Measurements from ENCODE around the gene UPF1.

Gene UPF1

DNA sequence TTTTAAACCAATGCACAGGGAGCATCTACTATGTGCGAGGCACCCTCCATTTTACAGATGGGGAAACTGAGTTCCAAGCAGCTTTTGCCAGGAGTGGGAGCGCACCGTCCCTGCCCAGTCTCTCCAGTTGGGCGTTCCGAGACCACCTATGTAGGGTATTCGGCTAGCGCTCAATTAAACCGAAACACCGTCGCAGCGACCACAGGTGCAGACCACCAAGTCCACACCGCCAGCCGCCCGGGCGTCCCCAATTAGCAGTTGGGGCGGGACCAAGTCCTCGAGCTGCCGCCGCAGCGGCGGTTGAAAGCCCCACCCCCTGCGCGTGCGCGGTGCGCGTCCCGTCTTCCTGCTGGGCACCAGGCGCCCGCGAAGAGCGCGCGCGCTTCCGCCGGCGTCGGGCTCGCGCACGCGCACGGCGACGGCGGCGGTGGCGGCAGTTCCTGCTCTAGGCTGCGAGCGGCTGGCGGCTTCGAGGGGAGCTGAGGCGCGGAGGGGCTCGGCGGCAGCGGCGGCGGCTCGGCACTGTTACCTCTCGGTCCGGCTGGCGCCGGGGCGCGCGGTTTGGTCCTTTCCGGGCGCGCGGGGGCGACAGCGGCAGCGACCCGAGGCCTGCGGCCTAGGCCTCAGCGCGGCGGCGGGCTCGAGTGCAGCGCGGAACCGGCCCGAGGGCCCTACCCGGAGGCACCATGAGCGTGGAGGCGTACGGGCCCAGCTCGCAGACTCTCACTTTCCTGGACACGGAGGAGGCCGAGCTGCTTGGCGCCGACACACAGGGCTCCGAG is at the start of gene UPF1:
TSS of gene UPF1 (plus strand) at position 436 of the 782 bp plus-strand sequence. CDS start at position 687, 251 bp downstream.
- peak; percentile 86 for DNase-seq

DNA sequence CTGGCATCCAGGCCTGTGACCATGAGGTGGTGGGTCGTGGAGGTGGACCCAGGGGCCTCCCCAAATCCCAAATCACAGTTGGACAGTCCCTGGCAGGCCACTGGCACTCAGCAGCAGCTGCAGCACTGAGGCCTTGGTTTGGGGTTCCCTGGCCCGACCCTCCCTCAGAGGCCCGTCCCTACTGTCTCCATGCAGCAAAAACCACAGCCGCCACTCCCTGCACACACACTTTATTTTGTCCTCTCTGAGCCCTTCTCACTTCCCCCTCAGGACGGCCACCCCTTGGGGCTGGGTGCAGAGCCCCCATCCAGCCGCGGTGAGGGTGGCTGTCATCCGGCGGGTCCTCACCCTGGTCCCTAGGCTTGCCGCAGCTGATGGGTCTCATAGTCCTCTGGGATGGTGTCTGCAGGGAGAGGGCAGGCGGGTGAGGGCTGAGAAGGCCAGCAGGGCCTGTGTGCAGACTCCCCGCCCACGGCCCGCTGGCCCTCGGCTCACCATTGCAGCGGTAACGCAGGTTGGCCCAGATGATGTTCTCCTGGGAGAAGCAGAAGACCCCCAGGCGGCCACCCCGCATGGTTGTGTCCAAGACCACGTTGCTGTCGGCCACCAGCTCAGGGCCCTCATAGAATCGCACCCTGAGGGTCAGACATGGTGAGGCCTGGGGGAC is 49.1 kb upstream of the UPF1 start:
- no peak for DNase-seq

DNA sequence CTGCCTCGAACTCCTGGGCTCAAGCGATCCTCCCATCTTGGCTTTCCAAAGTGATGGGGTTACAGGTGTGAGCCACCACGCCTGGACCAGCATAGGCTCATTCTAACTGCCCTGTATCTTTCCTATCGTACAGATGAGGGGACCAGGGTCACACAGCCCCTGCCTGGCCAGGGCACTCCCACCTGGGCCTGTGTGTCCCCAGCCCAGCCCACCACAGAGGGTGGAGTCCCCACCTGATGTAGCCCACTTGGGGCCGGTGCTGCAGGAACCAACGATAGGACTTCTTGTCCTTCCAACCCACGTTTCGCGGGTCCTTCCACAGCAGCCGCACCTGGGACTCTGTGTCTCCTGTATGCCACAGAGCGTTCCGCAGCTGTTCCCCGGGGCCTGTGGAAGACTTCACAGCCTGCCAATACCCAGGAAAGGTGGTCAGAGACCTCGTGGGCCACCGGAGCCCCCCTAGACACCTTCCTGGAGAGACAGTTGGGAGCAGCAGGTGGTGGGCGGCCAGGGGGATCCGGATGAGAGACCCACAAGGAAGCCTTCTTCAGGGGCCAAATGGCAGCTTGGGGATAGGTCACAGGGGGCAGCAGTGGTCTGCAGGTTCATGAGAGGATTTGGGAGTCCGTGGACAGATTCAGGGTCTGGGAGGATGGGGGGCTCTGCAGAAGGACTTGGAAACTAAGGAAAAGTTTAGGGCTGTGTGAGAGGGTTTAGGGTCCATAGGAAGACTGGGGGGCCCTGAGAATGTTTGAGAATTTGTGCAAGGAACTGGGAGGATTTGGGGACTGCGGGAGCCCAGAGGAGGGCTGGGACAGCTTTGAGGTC is 47.6 kb upstream of the UPF1 start:
- DNase-seq = no peak

DNA sequence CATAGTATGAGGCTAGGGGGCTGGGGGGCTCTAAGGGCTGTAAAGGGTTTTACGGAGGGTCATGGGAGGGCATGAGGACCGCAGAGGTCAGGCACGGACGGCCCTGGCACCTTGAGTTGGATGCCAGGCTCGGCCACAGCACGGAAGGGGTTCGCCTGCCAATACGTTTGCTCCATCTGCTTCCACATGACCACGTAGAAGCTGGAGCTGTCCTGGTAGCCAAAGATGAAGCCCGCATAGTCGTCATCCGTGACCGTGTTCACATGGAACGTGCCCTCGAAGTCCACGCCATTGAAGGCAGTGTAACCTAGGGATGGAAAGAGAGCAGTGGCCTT is 47.0 kb upstream of the UPF1 start:
- DNase-seq = no peak

GRCh38 chr19:18785179-18786124 is 46.3 kb upstream of the UPF1 start:
- no peak for DNase-seq

- DNase-seq = no peak
Measured at GRCh38 chr19:18788529-18789421, 43.0 kb upstream of the UPF1 start.

GRCh38 chr19:18789422-18789869 is 42.3 kb upstream of the UPF1 start:
- DNase-seq = no peak

- DNase-seq = no peak
Measured at GRCh38 chr19:18789883-18790565, 41.7 kb upstream of the UPF1 start.

DNA sequence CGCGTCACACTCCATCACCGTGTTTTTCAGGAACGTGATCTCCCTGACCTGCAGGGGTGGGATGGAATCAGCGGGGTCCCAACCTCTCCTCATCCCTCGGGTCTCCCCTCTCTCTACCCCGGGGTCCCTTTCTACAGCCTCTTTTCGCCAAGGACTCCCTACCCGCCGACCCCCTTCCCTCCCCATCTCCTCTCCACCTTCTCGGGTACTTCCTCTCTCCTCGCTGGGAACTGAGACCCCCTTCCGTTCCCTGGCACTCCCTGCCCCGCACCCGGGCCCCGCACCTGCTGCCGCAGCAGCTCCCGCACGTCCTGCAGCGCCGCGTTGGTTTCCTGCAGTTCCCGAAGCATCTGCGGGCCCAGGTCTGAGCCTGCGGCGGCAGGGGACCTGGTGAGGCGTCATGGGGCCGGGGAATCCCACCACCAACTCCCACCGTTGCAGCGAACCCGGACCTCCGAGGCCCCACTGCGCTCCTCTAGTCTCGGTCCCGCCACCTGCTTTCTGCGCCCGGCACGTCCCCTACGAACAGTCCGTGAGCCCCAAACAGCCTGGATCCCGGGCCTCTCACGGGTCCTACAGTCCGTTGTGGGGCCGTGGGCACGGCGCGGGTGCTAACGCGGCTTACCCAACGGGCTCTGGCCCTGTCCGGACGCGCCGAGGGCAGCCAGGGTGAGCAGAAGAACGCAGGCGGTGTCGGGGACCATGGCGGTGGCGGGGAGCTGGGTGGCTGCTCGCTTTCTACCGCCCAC is 41.0 kb upstream of the UPF1 start, which contains the start of gene COMP:
TSS of gene COMP (minus strand) at position 740 of the 749 bp plus-strand sequence. CDS start at position 704, 36 bp downstream.
- DNase-seq = no peak

DNA sequence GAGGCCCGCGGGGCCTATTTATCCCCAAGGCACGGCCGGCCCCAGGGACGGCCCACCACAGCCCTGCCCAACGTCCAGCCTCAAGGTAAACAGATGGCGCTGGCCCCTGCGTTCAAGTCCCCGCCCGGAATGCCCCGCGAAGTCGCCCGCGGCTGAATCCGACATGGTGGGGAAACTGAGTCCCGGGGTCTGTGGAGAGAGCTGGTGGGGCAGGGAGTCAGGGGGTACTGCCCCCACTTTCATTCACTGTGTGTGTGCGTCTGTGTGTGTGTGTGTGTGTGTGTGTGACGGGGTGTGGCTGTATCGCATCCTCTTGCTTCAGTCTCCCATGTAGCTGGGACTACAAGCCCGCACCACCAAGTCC is 40.5 kb upstream of the UPF1 start:
- no peak for DNase-seq

DNA sequence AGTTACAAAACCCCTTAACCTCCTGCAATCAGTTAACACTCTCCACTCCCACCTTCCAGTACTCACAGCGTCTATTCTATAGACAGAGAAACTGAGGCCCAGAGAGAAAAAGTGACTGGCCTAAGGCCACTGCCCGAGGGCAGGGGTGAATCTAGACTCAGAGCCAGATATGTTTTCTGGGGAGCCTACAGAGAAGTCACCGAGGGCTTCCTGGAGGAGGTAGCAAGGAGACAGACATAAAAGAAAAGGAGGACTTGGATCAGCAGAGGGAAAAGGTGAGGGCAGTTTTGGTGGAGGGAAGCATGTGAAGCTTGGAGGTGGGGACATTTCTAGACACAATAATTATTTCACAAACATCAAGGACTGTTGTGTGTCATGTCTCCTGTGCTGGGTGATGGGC is 39.1 kb upstream of the UPF1 start:
- no peak for DNase-seq

DNA sequence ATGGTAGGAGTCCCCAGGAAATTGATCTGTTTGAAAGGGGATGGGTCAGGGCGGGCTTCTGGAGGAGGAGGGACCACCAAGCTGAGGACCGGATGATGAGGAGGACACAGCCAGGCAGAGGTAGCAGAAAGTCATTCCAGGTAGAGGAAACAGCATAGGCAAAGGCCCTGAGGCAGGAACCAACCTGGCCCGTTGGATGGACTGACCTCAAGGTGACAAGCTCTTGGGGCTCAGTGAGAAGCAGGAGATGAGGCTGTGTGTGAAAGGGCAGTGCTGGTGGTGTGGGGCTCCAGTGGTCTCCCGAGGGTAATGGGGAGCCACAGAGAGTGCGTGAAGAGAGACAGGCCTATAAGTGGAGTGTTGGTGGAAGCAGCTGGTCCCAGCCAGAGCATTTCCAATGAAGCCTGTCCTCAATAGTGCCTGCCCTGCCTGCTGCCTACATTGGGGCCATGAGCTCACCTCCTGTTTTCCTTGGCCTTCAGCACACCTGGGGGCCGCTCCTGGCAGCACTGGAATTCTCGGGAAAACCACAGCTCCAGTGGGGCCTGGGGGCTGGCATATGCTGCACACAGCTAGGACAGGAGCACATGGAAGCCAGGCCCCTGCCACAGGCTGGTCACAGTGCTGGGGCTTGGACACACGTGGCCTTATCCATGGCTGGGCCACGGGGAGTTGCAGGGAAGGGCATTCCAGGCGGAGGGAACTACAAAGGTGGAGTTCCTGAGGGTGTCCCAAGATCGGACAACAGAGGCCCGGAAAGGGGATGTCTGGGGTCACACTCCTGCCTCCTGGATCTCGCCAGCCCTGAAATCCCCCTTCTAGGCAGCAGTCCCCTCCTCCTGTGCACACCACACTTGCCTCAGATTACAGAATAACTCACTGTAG is 38.4 kb upstream of the UPF1 start:
- DNase-seq = no peak

- DNase-seq = no peak
Measured at GRCh38 chr19:18794029-18794313, 37.8 kb upstream of the UPF1 start.

GRCh38 chr19:18794692-18795091 is 37.1 kb upstream of the UPF1 start:
- DNase-seq = no peak

DNA sequence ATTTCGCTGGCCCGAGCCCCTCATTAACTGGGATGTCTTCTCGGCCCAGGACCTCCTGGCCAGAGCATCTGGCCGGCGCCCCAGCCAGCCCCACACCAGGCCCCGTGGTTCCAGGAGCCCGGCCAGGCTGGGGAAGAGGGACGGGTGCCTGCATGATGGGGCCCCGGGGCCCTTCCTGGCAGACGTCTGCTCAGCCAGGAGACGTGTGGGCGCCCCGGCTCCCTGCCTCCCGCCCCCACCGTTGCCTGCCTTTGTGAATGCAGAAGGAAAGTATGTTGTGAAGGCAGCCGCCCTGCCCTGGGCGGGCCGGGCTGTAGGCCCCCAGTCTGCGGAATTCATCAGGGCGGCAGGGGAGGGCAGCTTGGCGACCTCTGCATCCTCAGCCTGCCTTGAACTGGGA is 36.2 kb upstream of the UPF1 start:
- no peak for DNase-seq

- no peak for DNase-seq
Measured at GRCh38 chr19:18796239-18796638, 35.5 kb upstream of the UPF1 start.

DNA sequence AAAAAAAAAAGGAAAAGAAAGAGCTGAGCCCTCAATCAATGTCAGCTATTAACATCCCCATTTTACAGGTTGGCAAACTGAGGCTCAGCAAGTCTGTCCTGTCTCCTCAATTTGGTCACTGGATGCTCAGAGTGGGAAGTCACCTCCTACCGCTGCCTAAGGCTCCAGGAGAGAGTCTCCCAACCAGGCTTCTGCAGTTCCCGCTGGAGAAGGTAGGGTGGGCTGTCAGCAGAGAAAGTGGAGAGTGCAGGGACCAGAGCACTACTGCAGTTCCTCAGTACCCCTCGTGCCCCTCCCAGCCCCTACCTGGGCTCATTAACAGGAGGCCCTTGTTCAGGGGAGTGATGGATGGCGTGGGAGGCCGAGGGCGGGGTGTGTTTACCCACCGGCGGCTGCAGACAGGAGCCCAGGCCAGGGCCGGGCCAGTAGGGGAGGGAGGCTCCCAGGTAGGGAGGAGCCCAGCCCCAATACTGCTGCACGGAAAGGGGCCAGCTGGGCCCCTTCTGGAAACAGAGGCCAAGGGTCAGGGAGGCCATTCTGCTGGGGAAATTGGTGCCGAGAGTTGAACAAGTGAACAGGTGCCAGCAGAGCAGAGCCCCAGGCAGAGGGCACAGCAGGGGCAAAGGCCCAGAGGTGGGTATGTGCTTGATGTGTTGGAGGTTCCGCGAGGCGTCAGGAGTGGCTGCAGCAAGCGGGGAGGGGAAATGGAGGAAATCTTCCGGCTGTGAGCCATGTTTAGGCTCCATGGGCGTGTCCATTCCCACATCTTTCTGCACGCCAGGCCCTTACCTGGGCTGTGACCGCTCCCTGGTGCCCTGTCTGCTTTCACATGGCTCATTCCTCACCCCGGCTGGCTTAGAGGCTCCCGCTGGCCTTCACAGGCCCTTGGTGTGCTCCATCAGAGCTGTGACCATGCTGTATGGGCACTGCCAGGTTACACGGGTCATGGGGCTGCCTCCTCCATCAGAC is 33.1 kb upstream of the UPF1 start:
- DNase-seq = no peak

DNA sequence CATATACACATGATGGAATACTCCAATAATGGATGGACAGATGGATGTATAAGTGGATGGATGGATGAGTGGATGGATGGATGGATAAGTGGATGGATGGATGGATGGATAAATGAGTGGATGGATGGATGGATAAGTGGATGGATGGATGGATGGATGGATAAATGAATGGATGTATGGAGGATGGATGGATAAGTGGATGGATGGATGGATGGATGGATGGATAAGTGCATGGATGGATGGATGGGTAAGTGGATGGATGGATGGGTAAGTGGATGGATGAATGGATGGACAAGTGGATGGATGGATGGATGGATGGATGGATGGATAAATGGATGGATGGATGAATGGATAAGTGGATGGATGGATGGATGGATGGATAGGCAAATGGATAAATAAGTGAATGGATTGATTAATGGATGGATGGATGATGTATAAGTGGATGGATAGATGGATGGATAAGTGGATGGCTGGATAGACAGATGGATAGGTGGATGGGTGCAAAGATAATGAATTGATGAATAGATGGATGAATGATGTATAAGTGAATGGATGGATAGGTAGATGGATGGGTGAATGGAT is 32.3 kb upstream of the UPF1 start:
- DNase-seq = no peak
